Heart left ventricle (tissue), 16 donors: ENCODE results near the gene UBE2H. TPM values are rescaled to one million over a fixed set of nuclear protein-coding genes. Genes with fewer than 3 reads are reported as not detected.
A peak's percentile ranks its signal among the peaks of the same experiment; 100 is the strongest.

ENCODE experiments used
- ATAC-seq, 4 donors: fragments of 200-7000 bp; cut with Tn5 transposase; one replicate each; pipeline ENCODE4 v1.9.1; 2020 to 2022; ENCODE audit warnings: moderate library complexity in 4 of 4, mild to moderate bottlenecking in 3 of 4, moderate number of reproducible peaks in 1 of 4
- DNase-seq, 5 donors: peaks; one replicate each; pipeline ENCODE4 v3.0.0-alpha.2; 2020
- H3K27ac ChIP-seq, 12 donors: fragments of 200-600 bp; sonication (generic) in 4 of 12; one replicate each; pipeline versions ENCODE4 v1.5.0 to v1.8.0; 2016 to 2022; ENCODE audit warnings: mild to moderate bottlenecking in 2 of 12
- H3K27me3 ChIP-seq, 9 donors: fragments of 200-600 bp; sonication (generic) in 2 of 9; one replicate each; pipeline versions ENCODE4 v1.5.1 to v1.8.0; 2016 to 2022; ENCODE audit warnings: mild to moderate bottlenecking in 3 of 9
- H3K36me3 ChIP-seq, 9 donors: fragments of 200-600 bp; sonication (generic) in 2 of 9; one replicate each; pipeline versions ENCODE4 v1.5.0 to v1.8.0; 2018 to 2022; ENCODE audit warnings: mild to moderate bottlenecking in 2 of 9
- H3K4me1 ChIP-seq, 12 donors: fragments of 200-600 bp; sonication (generic) in 4 of 12; one replicate each; pipeline versions ENCODE4 v1.5.0 to v1.8.0; 2016 to 2022; ENCODE audit warnings: mild to moderate bottlenecking in 3 of 12
- H3K4me3 ChIP-seq, 12 donors: fragments of 200-600 bp; sonication (generic) in 4 of 12; one replicate each; pipeline versions ENCODE4 v1.5.0 to v1.8.0; 2017 to 2022; ENCODE audit warnings: mild to moderate bottlenecking in 9 of 12, moderate library complexity in 4 of 12
- H3K9me3 ChIP-seq, 12 donors: fragments of 200-600 bp; sonication (generic) in 4 of 12; one replicate each; pipeline versions ENCODE4 v1.5.0 to v1.8.0; 2016 to 2022; ENCODE audit warnings: mild to moderate bottlenecking in 1 of 12
- POLR2A ChIP-seq, 2 donors: fragments of 450-650 bp; IDR thresholded peaks; one replicate each; pipeline ENCODE4 v1.6.1; 2017; ENCODE audit warnings: antibody characterized with exemption in 2 of 2, mild to moderate bottlenecking in 2 of 2, moderate library complexity in 2 of 2
- WGBS, 4 donors: extraction: QIAGEN DNeasy Blood & Tissue Kit in 2 of 4; methylation state at CpG; one replicate each; pipeline versions ENCODE4 v1.1.5 to v1.1.7; 2013 to 2018; 5-methylcytosine and 5-hydroxymethylcytosine counted together
- intact Hi-C, 10 donors: fragments of 100-400 bp; cut with DNase I; formaldehyde crosslinking; loops; one replicate each; pipeline versions ENCODE4 v1.11.1 to v1.14.2; 2022
- polyA plus RNA-seq, 2 donors: library from polyadenylated mRNA; stranded (reverse); fragments of 200-250 nt; gene quantifications; one replicate each; pipeline ENCODE4 v1.2.3, GENCODE V29; 2013
- total RNA-seq, 9 donors: library from RNA; depleted of rRNA in 2 of 9; stranded (reverse); fragments of >200 nt in 2 of 9; fragmentation: NEBNext Ultra II Directional in 3 of 9; extraction: Animal tissue kit (Norgen Biotek cat#: 25700) in 3 of 9; gene quantifications; one replicate each; pipeline versions ENCODE4 v1.1.0 to v1.2.4, GENCODE V29; 2016 to 2023
- TF ChIP-seq, protein P1 (sequence below), 12 donors: fragments of 200-600 bp; sonication (generic) in 4 of 12; IDR thresholded peaks; one replicate each; pipeline versions ENCODE4 v1.5.0 to v1.8.0; 2018 to 2022; ENCODE audit warnings: antibody characterized with exemption in 12 of 12, mild to moderate bottlenecking in 5 of 12
- donor health status: ischemic (EF 13 %, LVEDD 7.1; RV severe dilation, severe dysfunction).
- donor health status: healthy with polysubstance abuse.
- donor health status: DM: no; HTN: yes; CAD: no.
- donor health status: DM: no; HTN: no; CAD: no.
- donor health status: ischemic (EF 25% LVEDD 6.9; RV normal size, moderate dysfunction).
- donor health status: ischemic (EF 25% LVEDD 5.7; RV mildly dilated, moderate dysfunction).
- donor health status: healthy.
- donor health status: DM: yes; HTN: yes; CAD: no.
- donor health status: ischemic (EF 35%, LVEDD 5.7; RV mildly dilated, moderate dysfunction).
- donor health status: nonischemic (EF 11% LVEDD 7.7; RV severe dilation, severe dysfunction).
- donor health status: DM: yes; HTN: yes; CAD: no.
- donor health status: PGD.
- donor health status: ischemic (EF 29% LVEDD 5.4; RV normal size, mild dysfunction).
- donor health status: nonischemic (EF 23%, LVEDD 6.1; RV moderate dilation, normal function).

The UBE2H gene
- total and polyA plus RNA-seq, 11 donors, result 46.5 to 219 (median 112) TPM

GRCh38 chr7:129789000-129789399, 163.8 kb downstream of the UBE2H start:
- Histone ChIP-seq H3K27ac (no peak overlapping the region), H3K27me3 (peaks cover 16 to 53% (median 40%) of the 10 kb centered on the region in 9 donors), H3K9me3 (no peaks in the 10 kb centered on the region), H3K4me1 (peaks cover 0 to 21% (median 14%) of the 10 kb centered on the region in 12 donors), H3K4me3 (no peak overlapping the region), H3K36me3 (no peaks in the 10 kb centered on the region)
- no peak for ATAC-seq
- DNase-seq, result no peak
- intact Hi-C loops, result no loop called here
- TF ChIP-seq POLR2A (IDR thresholded peaks at IDR 0.05), result no peak
- TF ChIP-seq, protein P1, sequence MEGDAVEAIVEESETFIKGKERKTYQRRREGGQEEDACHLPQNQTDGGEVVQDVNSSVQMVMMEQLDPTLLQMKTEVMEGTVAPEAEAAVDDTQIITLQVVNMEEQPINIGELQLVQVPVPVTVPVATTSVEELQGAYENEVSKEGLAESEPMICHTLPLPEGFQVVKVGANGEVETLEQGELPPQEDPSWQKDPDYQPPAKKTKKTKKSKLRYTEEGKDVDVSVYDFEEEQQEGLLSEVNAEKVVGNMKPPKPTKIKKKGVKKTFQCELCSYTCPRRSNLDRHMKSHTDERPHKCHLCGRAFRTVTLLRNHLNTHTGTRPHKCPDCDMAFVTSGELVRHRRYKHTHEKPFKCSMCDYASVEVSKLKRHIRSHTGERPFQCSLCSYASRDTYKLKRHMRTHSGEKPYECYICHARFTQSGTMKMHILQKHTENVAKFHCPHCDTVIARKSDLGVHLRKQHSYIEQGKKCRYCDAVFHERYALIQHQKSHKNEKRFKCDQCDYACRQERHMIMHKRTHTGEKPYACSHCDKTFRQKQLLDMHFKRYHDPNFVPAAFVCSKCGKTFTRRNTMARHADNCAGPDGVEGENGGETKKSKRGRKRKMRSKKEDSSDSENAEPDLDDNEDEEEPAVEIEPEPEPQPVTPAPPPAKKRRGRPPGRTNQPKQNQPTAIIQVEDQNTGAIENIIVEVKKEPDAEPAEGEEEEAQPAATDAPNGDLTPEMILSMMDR (IDR thresholded peaks at IDR 0.05), result no peak
- 88 to 98% (median 91%) methylated on average over 6 of the region's 6 CpGs for WGBS, 4 donors

DNA sequence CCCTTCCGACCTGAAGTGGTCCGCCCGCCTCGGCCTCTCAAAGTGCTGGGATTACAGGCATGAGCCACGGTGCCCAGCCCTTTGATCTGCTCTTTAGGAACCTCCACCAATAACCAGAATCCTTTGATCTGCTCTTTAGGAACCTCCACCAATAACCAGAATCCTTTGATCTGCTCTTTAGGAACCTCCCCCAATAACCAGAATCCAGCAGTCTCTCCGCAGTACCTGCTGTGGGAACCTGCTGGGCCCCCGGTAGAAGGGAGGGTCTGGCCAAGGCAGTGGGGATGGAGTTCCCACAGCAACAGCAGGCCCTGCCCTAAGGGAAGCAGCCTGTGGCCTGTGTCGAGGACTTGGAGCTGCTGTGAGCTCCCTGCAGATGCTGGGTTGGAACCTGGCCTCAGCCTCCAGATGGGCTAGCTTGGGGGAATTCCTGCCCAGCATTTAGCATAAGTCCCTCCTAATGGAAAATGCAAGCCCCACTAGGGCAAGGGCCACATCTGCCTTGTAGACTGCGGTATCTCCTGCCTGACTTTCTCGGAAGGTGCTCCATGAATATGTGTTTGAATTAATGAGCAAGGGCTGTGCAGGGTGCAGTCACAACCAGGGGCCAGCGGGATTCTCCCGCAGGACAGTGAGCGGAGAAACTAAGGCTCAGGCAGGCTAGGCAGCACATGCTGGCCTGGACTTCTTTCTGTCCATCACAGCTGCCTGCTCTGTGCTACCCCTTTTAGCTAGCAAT, 165.8 kb downstream of the UBE2H start:
- Histone ChIP-seq H3K36me3 (no peaks in the 10 kb centered on the region), H3K9me3 (no peaks in the 10 kb centered on the region), H3K27ac (no peak overlapping the region), H3K4me1 (peaks cover 0 to 38% (median 26%) of the 10 kb centered on the region in 12 donors), H3K27me3 (peaks cover 30 to 74% (median 58%) of the 10 kb centered on the region in 9 donors), H3K4me3 (no peak overlapping the region)
- TF ChIP-seq POLR2A (IDR thresholded peaks at IDR 0.05), result no peak
- TF ChIP-seq, protein P1 (IDR thresholded peaks at IDR 0.05), result no peak
- no peak for DNase-seq
- no peak for ATAC-seq
- intact Hi-C loops, result no loop called here
- WGBS, 4 donors, result 54 to 72% (median 61%) methylated on average over 13 of the region's 13 CpGs

DNA sequence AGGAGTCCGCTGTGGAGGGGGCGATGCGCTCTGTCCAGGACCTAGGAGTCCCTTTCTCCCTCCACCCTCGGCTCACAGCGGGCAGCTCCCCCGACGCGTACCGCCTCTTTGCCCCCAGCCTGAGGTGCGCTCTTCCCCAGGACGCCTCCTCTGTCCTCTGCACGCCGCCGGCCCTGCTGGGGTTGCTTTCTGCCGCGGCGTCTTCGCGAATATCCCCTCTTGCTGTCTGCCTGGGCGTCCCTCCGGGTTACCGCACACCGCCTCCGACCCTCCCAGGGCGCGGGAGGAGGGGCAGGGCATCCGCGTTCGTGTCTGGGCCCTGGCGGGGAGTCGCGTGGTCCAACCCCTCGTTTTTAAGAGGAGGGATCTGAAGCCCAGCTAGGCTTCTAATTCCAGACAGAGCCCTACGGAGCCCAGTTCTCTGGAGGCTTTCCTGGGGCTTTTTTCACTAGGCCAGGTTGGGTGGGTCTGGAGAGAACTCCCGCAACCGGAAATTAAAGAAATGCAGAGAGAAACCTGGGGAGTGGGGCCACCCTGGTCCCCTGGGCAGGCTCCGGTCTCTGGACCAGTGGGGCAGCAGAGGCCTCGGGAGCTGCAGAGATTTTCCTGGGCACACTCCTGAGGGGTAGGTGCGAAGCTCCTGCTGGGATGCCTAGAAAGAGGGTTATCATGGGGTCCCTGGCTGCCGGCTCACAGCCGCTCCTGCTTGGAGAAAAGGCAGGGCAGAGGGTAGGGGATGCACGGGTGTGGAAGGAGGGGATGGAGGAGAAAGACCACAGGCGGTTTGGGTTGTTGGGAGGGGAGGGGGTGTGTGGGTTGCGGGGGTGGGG, 166.9 kb downstream of the UBE2H start:
- DNase-seq, result no peak
- no peak for ATAC-seq
- H3K4me1 ChIP-seq, result peaks cover 0 to 49% (median 36%) of the 10 kb centered on the region in 12 donors
- TF ChIP-seq, protein P1 (IDR thresholded peaks at IDR 0.05), result no peak
- no peak for TF ChIP-seq POLR2A (IDR thresholded peaks at IDR 0.05)
- H3K9me3 ChIP-seq, result no peaks in the 10 kb centered on the region
- H3K4me3 ChIP-seq, result peak overlapping the region in 3 of 12 donors; percentile 22 to 39 (median 29)
- intact Hi-C loops, result no loop called here
- no peaks in the 10 kb centered on the region for H3K36me3 ChIP-seq
- no peak overlapping the region for H3K27ac ChIP-seq
- WGBS, 4 donors, result 6 to 8% (median 7%) methylated on average over 29 to 44 of the region's 44 CpGs
- peaks cover 40 to 83% (median 69%) of the 10 kb centered on the region in 9 donors for H3K27me3 ChIP-seq
